Measurements from ENCODE around the gene TMEM164. TPM values are rescaled to one million over a fixed set of nuclear protein-coding genes. Genes with fewer than 3 reads are reported as not detected.

TMEM164 gene
- total RNA-seq, 1 experiment from 2014 or later, result 26.2 TPM

DNA sequence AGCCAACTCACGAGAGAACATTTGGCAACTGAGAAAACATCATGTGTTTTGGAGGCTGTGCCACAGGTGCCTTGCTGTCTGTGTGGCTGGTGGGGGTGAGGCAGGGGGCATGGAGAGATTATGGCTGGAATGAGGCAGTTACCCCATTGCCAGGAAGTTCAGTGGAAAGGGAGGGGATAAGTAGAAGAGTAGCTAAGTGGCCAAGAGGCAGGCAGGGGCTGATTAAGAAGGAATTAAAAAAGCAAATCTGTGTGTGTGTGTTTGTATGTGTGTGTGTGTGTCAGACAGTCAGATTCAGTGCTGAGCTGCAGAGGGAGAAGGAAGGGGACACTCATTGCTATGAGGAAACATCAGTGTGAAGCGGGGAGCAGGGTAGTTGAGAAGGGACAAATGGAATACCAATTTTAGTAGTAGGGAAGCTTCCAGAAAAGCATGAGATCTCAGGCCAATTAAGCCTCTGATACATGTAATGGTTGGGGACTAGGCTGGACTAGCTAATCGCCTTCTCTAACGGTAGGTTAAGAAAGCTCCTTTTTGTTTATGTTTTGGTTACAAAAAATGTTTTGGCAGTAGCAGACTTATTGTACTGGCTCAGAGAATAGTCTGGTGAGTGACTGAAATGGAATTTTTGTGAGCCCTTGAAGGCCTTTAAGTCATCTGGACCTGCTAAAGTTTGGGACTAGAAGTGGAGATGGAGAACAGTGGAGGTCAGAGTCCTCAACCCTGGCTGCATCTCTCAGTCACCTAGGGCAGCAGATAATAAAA is 18.5 kb downstream of the TMEM164 start:
- Histone ChIP-seq H3K36me3 (ENCODE audit: control insufficient read depth, insufficient read depth, low read length) (no peaks in the 10 kb centered on the region), H3K9me3 (no peaks in the 10 kb centered on the region), H3K4me3 (ENCODE audit: low read depth, low read length) (no peak overlapping the region), H3K27me3 (replicated peaks; ENCODE audit: control insufficient read depth, insufficient read depth, low read length) (no peaks in the 10 kb centered on the region), H3K4me1 (no peaks in the 10 kb centered on the region)
- intact Hi-C loops (cut with micrococcal nuclease; ENCODE audit: unreplicated experiment), result no loop called here
- TF ChIP-seq, protein P1, sequence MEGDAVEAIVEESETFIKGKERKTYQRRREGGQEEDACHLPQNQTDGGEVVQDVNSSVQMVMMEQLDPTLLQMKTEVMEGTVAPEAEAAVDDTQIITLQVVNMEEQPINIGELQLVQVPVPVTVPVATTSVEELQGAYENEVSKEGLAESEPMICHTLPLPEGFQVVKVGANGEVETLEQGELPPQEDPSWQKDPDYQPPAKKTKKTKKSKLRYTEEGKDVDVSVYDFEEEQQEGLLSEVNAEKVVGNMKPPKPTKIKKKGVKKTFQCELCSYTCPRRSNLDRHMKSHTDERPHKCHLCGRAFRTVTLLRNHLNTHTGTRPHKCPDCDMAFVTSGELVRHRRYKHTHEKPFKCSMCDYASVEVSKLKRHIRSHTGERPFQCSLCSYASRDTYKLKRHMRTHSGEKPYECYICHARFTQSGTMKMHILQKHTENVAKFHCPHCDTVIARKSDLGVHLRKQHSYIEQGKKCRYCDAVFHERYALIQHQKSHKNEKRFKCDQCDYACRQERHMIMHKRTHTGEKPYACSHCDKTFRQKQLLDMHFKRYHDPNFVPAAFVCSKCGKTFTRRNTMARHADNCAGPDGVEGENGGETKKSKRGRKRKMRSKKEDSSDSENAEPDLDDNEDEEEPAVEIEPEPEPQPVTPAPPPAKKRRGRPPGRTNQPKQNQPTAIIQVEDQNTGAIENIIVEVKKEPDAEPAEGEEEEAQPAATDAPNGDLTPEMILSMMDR (IDR thresholded peaks at IDR 0.05; ENCODE audit: insufficient read depth in 1 of 2, low read depth in 1 of 2, low read length in 1 of 2, severe bottlenecking in 1 of 2, unreplicated experiment in 1 of 2), result no peak
- Mint-ChIP-seq H3K4me3 (ENCODE audit: unreplicated experiment) (no peak overlapping the region), H3K27ac (ENCODE audit: unreplicated experiment) (no peak overlapping the region), H3K27me3 (ENCODE audit: insufficient read depth, unreplicated experiment) (no peaks in the 10 kb centered on the region), H3K36me3 (ENCODE audit: insufficient read depth, unreplicated experiment) (no peaks in the 10 kb centered on the region), H3K9me3 (ENCODE audit: unreplicated experiment) (no peaks in the 10 kb centered on the region), H3K4me1 (ENCODE audit: low read depth, unreplicated experiment) (peaks cover 9% of the 10 kb centered on the region)
- POLR2A ChIA-PET, result no interaction called here
- BruUV-seq (replicated peaks), result no TSS peak
- no peak for DNase-seq
- CTCF ChIA-PET, result no interaction called here

DNA sequence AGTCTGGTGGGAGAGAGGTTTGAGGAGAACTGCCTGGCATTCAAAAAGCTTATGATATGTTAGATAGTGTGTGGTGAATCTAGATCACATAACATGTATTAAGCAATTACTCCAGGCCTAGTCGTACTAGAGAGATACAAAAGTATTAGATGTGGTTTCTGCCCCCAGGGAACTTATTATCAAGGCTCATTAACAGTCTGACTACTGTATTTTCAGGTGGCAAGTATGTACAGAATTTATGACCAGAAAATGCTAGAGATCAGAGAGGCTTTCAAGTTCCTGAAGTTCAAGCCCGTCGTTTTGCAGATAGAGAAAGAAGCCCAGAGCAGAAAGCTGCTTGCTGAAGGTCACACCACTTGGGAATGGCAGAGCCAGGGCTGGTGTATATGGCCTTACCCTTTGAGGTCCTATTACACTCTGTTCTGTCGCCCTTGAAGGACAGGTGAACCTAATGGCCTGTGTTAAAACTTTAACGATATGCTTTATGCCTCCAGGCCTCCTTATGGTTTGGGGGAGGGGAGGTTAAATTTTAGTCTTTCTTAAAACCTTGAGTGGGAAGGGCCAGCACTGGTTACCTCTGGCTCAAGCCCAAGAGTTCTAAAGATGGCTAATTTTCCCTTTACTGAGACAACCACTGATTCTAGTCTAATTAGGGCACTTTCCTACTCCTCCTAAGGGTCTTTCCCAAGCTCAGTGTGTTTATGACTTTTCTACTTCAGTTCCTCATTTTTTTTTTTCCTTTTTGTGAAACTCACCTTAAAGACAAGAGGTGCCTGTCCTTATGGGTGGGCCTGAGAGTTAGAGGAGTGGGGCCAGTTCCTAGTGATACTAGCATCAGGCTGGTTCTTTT is 19.9 kb downstream of the TMEM164 start:
- no TSS peak for BruUV-seq (replicated peaks)

DNA sequence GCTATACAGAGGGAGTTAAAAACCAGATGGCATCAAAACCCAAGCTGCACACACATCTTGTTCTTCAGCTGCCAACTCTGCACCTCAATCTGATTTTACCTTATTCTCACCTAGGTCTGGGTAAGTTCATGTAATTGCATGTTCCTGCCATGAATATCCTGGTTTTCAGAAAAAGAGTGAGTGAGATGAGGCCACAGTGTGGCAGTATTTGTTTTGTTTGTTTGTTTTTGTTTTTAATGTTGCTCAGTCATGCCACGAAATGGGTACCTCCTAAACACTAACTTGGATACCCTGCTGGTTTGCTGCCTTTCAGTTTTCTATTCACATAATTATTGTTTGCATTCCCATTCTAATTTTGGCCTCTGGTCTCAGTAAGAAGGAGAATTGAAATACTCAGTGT is 22.5 kb downstream of the TMEM164 start:
- CTCF ChIA-PET, result no interaction called here
- Histone ChIP-seq H3K4me1 (no peaks in the 10 kb centered on the region), H3K27me3 (replicated peaks; ENCODE audit: control insufficient read depth, insufficient read depth, low read length) (no peaks in the 10 kb centered on the region), H3K4me3 (ENCODE audit: low read depth, low read length) (no peak overlapping the region), H3K36me3 (ENCODE audit: control insufficient read depth, insufficient read depth, low read length) (no peaks in the 10 kb centered on the region), H3K9me3 (no peaks in the 10 kb centered on the region)
- intact Hi-C loops (cut with micrococcal nuclease; ENCODE audit: unreplicated experiment), result no loop called here
- Mint-ChIP-seq H3K4me1 (ENCODE audit: low read depth, unreplicated experiment) (peaks cover 9% of the 10 kb centered on the region), H3K36me3 (ENCODE audit: insufficient read depth, unreplicated experiment) (no peaks in the 10 kb centered on the region), H3K27me3 (ENCODE audit: insufficient read depth, unreplicated experiment) (no peaks in the 10 kb centered on the region), H3K4me3 (ENCODE audit: unreplicated experiment) (no peak overlapping the region), H3K9me3 (ENCODE audit: unreplicated experiment) (no peaks in the 10 kb centered on the region), H3K27ac (ENCODE audit: unreplicated experiment) (no peak overlapping the region)
- POLR2A ChIA-PET, result no interaction called here
- DNase-seq, result no peak
- BruUV-seq (replicated peaks), result no TSS peak
- TF ChIP-seq, protein P1 (IDR thresholded peaks at IDR 0.05; ENCODE audit: insufficient read depth in 1 of 2, low read depth in 1 of 2, low read length in 1 of 2, severe bottlenecking in 1 of 2, unreplicated experiment in 1 of 2), result no peak

More for the DNA sequence above, 19.9 kb downstream of the TMEM164 start:
- ChIA-PET POLR2A (no interaction called here), CTCF (no interaction called here)
- intact Hi-C loops (cut with micrococcal nuclease; ENCODE audit: unreplicated experiment), result no loop called here
- Histone ChIP-seq H3K4me1 (no peaks in the 10 kb centered on the region), H3K9me3 (no peaks in the 10 kb centered on the region), H3K27me3 (replicated peaks; ENCODE audit: control insufficient read depth, insufficient read depth, low read length) (no peaks in the 10 kb centered on the region), H3K36me3 (ENCODE audit: control insufficient read depth, insufficient read depth, low read length) (no peaks in the 10 kb centered on the region), H3K4me3 (ENCODE audit: low read depth, low read length) (no peak overlapping the region)
- no peaks in the 10 kb centered on the region for H3K27me3 Mint-ChIP-seq (ENCODE audit: insufficient read depth, unreplicated experiment)
- TF ChIP-seq, protein P1 (IDR thresholded peaks at IDR 0.05; ENCODE audit: insufficient read depth in 1 of 2, low read depth in 1 of 2, low read length in 1 of 2, severe bottlenecking in 1 of 2, unreplicated experiment in 1 of 2), result no peak
- no peak overlapping the region for H3K4me3 Mint-ChIP-seq (ENCODE audit: unreplicated experiment)
- no peaks in the 10 kb centered on the region for H3K9me3 Mint-ChIP-seq (ENCODE audit: unreplicated experiment)
- H3K4me1 Mint-ChIP-seq (ENCODE audit: low read depth, unreplicated experiment), result peaks cover 9% of the 10 kb centered on the region
- no peak overlapping the region for H3K27ac Mint-ChIP-seq (ENCODE audit: unreplicated experiment)
- no peak for DNase-seq
- no peaks in the 10 kb centered on the region for H3K36me3 Mint-ChIP-seq (ENCODE audit: insufficient read depth, unreplicated experiment)
